ENCODE measurements around the gene PDGFRA.

Gene PDGFRA

GRCh38 chr4:54228961-54229501 lies at the start of gene PDGFRA:
PDGFRA (plus strand) TSS chr4:54229293; CDS start chr4:54258769, 29,476 bp downstream.
- DNase-seq = no peak

- DNase-seq = no peak
Measured at GRCh38 chr4:54184581-54184980, 44.5 kb upstream of the PDGFRA start.

- no peak for DNase-seq
Measured at GRCh38 chr4:54185044-54185780, 43.9 kb upstream of the PDGFRA start.

- DNase-seq = no peak
Measured at GRCh38 chr4:54185866-54186265, 43.2 kb upstream of the PDGFRA start.

- no peak for DNase-seq
Measured at GRCh38 chr4:54186371-54186770, 42.7 kb upstream of the PDGFRA start.

GRCh38 chr4:54187148-54187547 lies 41.9 kb upstream of the PDGFRA start:
- DNase-seq = no peak

GRCh38 chr4:54189140-54189539 lies 40.0 kb upstream of the PDGFRA start:
- DNase-seq = no peak

- no peak for DNase-seq
Measured at GRCh38 chr4:54192811-54193210, 36.3 kb upstream of the PDGFRA start.

- no peak for DNase-seq
Measured at GRCh38 chr4:54197926-54198325, 31.2 kb upstream of the PDGFRA start.

- no peak for DNase-seq
Measured at GRCh38 chr4:54199919-54200318, 29.2 kb upstream of the PDGFRA start.

GRCh38 chr4:54209617-54210016 lies 19.5 kb upstream of the PDGFRA start:
- no peak for DNase-seq

GRCh38 chr4:54213001-54213400 lies 16.1 kb upstream of the PDGFRA start:
- no peak for DNase-seq

GRCh38 chr4:54213761-54214160 lies 15.3 kb upstream of the PDGFRA start:
- no peak for DNase-seq

- DNase-seq = no peak
Measured at GRCh38 chr4:54215379-54216077, 13.6 kb upstream of the PDGFRA start.

- DNase-seq = no peak
Measured at GRCh38 chr4:54217642-54218495, 11.2 kb upstream of the PDGFRA start.

GRCh38 chr4:54218736-54219135 lies 10.4 kb upstream of the PDGFRA start:
- DNase-seq = no peak

GRCh38 chr4:54224996-54225597 lies 4.0 kb upstream of the PDGFRA start:
- no peak for DNase-seq

- no peak for DNase-seq
Measured at GRCh38 chr4:54225598-54226403, 3.3 kb upstream of the PDGFRA start.

- no peak for DNase-seq
Measured at GRCh38 chr4:54226404-54227255, 2.5 kb upstream of the PDGFRA start.

- no peak for DNase-seq
Measured at GRCh38 chr4:54227256-54228055, 1.6 kb upstream of the PDGFRA start.

Measured in SIG-M5 (cell line).